ENCODE measurements around the gene MED26. TPM values are rescaled to one million over a fixed set of nuclear protein-coding genes. Genes with fewer than 3 reads are reported as not detected.

MED26 gene
- total and polyA plus RNA-seq, 9 of the 15 experiments (the other 6 are each of a cell fraction or from before 2014, with no cell fraction given): 0.71 to 15.1 (median 6.2) TPM

DNA sequence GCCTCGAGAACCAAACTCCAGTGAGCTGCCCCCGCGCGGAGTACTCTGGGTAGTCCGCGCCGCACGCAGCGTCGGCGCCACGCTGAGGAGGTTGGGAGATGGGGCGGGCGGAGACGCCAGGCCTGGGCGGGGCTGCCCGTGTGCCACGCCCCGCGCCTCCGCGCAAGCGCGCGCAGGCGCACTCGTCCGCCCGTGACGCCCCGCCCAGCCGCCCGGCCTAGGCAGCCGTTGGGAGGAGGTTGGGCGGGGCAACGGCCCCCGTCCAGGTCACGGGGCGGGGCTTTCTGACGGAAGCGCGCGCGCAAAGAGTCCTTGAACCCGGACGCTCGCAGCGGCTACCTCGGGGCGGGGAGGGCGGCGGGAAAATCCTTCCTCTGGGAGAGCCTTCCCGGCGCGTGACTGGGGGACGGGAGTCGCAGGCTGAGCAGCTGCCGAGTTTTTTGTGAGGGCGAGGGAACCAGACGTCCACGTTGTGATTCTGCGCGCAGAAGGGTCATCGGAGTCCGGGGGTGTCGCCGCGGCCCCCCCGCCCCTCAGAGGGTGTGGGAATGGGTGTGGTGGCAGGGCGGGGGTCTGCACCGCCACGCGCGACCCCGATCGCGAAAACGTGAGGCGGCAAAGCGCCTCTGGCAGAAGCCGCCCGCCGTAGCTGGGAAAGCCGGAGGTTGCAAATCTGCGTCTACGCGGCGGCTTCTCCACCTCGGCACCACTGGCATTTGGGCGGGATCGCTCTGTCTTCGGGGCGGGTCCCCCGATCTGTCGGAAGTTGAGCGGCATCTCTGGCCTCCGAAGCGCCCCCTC is at the start of gene MED26 (continued):
- TF ChIP-seq NFIX (CRISPR knock-in tag; IDR thresholded peaks at IDR 0.05; ENCODE audit: low read depth) (no peak), MECOM (CRISPR knock-in tag; IDR thresholded peaks at IDR 0.05) (no peak), CREBBP (IDR thresholded peaks at IDR 0.05; ENCODE audit: low read depth, low read length) (no peak), DACH1 (IDR thresholded peaks at IDR 0.05; ENCODE audit: partially characterized antibody) (no peak), PCBP2 (IDR thresholded peaks at IDR 0.05; ENCODE audit: low read depth, low read length, poor library complexity, severe bottlenecking) (no peak), ZC3H11A (IDR thresholded peaks at IDR 0.05; ENCODE audit: low read depth, low read length) (no peak), EGR1 (conservative IDR thresholded peaks at IDR 0.05) (peak; percentile 55), SP1 (CRISPR knock-in tag; IDR thresholded peaks at IDR 0.05) (peak; percentile 36), ATF7 (IDR thresholded peaks at IDR 0.05) (peak; percentile 90), EP300 (IDR thresholded peaks at IDR 0.05; ENCODE audit: low read length) (peak; percentile 26; the same call in 1 of the 2 replicates), SMAD3 (CRISPR knock-in tag; conservative IDR thresholded peaks at IDR 0.05) (no peak), EWSR1 (IDR thresholded peaks at IDR 0.05; ENCODE audit: borderline replicate concordance, low read depth, partially characterized antibody) (no peak)
- TF ChIP-seq, protein P1, sequence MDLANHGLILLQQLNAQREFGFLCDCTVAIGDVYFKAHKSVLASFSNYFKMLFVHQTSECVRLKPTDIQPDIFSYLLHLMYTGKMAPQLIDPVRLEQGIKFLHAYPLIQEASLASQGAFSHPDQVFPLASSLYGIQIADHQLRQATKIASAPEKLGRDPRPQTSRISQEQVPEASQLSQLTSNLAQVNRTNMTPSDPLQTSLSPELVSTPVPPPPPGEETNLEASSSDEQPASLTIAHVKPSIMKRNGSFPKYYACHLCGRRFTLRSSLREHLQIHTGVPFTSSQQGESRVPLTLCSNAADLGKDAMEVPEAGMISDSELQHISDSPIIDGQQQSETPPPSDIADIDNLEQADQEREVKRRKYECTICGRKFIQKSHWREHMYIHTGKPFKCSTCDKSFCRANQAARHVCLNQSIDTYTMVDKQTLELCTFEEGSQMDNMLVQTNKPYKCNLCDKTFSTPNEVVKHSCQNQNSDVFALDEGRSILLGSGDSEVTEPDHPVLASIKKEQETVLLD (IDR thresholded peaks at IDR 0.05): peak; percentile 41; the same call in 1 of the 2 replicates
- TF ChIP-seq, protein P2, sequence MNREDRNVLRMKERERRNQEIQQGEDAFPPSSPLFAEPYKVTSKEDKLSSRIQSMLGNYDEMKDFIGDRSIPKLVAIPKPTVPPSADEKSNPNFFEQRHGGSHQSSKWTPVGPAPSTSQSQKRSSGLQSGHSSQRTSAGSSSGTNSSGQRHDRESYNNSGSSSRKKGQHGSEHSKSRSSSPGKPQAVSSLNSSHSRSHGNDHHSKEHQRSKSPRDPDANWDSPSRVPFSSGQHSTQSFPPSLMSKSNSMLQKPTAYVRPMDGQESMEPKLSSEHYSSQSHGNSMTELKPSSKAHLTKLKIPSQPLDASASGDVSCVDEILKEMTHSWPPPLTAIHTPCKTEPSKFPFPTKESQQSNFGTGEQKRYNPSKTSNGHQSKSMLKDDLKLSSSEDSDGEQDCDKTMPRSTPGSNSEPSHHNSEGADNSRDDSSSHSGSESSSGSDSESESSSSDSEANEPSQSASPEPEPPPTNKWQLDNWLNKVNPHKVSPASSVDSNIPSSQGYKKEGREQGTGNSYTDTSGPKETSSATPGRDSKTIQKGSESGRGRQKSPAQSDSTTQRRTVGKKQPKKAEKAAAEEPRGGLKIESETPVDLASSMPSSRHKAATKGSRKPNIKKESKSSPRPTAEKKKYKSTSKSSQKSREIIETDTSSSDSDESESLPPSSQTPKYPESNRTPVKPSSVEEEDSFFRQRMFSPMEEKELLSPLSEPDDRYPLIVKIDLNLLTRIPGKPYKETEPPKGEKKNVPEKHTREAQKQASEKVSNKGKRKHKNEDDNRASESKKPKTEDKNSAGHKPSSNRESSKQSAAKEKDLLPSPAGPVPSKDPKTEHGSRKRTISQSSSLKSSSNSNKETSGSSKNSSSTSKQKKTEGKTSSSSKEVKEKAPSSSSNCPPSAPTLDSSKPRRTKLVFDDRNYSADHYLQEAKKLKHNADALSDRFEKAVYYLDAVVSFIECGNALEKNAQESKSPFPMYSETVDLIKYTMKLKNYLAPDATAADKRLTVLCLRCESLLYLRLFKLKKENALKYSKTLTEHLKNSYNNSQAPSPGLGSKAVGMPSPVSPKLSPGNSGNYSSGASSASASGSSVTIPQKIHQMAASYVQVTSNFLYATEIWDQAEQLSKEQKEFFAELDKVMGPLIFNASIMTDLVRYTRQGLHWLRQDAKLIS (CRISPR knock-in tag; IDR thresholded peaks at IDR 0.05): no peak
- TF ChIP-seq, protein P3, sequence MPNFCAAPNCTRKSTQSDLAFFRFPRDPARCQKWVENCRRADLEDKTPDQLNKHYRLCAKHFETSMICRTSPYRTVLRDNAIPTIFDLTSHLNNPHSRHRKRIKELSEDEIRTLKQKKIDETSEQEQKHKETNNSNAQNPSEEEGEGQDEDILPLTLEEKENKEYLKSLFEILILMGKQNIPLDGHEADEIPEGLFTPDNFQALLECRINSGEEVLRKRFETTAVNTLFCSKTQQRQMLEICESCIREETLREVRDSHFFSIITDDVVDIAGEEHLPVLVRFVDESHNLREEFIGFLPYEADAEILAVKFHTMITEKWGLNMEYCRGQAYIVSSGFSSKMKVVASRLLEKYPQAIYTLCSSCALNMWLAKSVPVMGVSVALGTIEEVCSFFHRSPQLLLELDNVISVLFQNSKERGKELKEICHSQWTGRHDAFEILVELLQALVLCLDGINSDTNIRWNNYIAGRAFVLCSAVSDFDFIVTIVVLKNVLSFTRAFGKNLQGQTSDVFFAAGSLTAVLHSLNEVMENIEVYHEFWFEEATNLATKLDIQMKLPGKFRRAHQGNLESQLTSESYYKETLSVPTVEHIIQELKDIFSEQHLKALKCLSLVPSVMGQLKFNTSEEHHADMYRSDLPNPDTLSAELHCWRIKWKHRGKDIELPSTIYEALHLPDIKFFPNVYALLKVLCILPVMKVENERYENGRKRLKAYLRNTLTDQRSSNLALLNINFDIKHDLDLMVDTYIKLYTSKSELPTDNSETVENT (CRISPR knock-in tag; IDR thresholded peaks at IDR 0.05): peak; percentile 17; the same call in 1 of the 2 replicates
- TF ChIP-seq, protein P4, sequence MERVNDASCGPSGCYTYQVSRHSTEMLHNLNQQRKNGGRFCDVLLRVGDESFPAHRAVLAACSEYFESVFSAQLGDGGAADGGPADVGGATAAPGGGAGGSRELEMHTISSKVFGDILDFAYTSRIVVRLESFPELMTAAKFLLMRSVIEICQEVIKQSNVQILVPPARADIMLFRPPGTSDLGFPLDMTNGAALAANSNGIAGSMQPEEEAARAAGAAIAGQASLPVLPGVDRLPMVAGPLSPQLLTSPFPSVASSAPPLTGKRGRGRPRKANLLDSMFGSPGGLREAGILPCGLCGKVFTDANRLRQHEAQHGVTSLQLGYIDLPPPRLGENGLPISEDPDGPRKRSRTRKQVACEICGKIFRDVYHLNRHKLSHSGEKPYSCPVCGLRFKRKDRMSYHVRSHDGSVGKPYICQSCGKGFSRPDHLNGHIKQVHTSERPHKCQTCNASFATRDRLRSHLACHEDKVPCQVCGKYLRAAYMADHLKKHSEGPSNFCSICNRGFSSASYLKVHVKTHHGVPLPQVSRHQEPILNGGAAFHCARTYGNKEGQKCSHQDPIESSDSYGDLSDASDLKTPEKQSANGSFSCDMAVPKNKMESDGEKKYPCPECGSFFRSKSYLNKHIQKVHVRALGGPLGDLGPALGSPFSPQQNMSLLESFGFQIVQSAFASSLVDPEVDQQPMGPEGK (CRISPR knock-in tag; IDR thresholded peaks at IDR 0.05; ENCODE audit: borderline replicate concordance): no peak

Data from K562 (cell line).